NCI-H1436 (cell line): ENCODE measurements around the gene FIBIN.
"Not testable (repeated sequence)": the region's sequence is repeated elsewhere in the genome, so short reads cannot be mapped to it uniquely, and the experiment has no call there.

Experiments used
- DNase-seq: peaks from one replicate; lab custom pipeline; 2025; lab: John Stamatoyannopoulos, UW

FIBIN gene

DNA sequence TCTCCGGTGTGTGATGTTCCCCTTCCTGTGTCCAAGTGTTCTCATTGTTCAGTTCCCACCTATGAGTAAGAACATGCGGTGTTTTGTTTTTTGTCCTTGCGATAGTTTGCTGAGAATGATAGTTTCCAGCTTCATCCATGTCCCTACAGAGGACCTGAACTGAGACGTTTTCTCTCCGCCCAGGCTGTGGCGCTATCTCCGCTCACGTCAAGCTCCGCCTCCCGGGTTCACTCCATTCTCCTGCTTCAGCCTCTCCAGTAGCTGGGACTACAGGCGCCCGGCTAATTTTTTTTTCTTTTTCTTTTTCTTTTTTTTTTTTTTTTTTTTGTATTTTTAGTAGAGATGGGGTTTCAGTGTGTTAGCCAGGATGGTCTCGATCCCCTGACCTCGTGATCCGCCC, 16.7 kb upstream of the FIBIN start:
- DNase-seq, result not testable (repeated sequence)

DNA sequence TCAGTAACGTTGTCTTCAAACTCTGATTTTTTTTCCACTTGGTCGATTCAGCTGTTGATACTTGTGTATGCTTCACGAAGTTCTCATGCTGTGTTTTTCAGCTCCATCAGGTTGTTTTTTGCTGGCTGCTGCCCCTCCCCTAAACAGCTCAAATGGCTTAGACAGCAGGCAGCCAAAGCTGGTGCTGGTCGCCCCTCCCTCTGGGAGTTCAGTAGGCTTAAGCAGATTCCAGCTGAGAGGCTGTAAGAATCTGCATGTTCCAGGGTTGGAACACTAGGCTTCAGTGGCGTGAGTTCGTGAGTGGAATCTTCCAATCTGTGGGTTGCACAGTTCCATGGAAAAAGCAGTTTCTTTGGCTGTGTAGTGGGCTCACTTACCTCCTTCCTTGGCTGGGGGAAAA, 10.3 kb upstream of the FIBIN start:
- no peak for DNase-seq

DNA sequence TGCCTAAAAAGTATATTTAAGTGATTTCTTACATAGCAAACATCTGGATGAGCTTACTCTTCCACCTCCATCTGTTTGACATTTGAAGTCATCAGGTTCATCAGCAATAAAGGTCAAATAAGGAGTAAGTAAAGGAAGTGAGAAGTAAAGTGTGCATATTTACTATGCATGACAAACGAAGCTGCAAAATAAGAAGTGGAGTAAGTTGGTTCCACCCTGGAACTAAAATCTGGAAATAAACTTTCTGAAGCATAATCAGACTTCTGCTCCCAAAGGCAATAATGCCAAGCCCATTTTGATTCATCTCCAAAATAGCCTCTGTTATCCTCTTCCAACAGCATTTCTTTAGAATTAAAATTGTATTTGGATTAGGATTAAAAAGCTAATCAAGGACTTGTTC, 8.4 kb upstream of the FIBIN start:
- DNase-seq, result no peak

DNA sequence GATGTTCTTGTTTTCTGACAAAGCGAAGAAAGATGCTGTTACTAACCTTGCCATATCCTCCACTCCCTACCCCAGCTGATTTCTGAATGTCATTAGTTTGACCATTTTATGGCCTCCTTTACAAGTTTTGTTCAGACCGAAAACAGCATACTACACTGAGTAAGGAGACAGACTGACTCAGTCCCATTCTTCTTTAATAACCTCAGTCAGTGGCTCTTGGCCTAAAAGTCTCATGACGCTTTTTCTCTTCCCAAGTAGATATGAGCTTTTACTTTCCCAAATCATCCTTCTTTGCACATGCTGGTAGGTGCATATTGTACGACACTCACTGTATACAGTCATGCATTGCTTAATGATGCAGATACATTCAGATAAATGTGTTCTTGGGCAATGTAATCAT, 8.0 kb upstream of the FIBIN start:
- no peak for DNase-seq

DNA sequence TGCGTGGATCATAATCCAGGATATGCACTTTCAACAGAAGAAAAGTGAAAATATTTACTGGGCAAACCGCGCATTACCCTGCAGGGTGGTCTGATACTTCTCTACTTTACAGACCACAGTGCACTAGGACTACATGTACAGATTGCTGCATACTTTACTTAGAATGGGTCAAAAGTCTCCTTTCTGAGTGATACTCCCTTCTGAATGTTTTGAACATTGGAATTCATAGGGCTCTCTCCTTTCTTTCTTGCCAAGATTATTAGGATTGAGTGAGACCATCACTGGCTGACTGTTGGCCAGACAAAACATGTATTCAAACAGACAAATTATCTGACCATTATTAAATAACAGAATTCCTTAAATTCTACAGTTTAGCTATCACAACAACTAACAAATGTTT, 6.6 kb upstream of the FIBIN start:
- DNase-seq, result no peak

DNA sequence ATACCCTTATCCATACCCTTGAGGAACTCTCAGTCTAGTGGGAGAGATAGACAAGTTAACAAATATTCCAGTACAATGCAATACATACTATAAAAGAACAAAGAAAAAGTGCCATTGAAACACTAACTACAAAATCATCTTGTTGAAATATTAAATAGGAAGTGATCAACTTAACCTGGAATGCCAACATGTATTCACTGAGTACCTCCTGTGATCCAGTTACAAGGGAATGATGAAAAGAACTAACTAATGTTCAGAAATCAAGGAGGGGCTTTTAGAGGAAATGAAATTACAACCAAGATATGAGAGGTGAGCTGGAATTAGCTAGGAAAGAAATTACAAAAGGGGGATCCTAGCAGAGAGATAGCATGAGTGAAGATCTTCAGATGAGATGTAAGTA, 6.2 kb upstream of the FIBIN start:
- no peak for DNase-seq

DNA sequence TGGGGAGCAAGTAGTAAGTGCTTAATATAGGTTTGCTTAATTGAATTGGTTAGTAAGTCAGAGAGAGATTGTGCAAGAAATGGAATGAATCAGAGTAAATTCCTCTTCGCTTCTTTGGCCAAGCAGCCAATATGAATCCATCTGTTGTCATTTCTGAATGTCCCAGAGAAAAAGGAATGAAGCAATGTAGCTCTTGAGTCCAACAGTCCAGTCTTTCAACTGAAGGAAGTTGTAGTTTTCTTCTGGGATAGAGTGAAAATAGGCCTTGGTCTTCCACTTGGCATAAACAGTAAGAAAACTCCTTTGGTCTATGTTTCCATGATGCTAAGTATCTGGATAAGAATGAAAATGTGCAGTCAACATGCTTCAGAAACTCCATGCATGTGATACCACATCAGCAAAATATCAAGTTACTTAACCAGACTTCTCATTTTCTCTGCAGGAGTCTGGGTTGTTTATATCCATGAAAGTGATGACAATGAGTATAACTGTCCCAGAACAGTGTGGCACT, 1.8 kb upstream of the FIBIN start:
- no peak for DNase-seq

DNA sequence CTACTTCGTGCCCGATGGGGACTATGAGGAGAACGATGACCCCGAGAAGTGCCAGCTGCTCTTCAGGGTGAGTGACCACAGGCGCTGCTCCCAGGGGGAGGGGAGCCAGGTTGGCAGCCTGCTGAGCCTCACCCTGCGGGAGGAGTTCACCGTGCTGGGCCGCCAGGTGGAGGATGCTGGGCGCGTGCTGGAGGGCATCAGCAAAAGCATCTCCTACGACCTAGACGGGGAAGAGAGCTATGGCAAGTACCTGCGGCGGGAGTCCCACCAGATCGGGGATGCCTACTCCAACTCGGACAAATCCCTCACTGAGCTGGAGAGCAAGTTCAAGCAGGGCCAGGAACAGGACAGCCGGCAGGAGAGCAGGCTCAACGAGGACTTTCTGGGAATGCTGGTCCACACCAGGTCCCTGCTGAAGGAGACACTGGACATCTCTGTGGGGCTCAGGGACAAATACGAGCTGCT, 751 bp downstream of the FIBIN start:
- no peak for DNase-seq

DNA sequence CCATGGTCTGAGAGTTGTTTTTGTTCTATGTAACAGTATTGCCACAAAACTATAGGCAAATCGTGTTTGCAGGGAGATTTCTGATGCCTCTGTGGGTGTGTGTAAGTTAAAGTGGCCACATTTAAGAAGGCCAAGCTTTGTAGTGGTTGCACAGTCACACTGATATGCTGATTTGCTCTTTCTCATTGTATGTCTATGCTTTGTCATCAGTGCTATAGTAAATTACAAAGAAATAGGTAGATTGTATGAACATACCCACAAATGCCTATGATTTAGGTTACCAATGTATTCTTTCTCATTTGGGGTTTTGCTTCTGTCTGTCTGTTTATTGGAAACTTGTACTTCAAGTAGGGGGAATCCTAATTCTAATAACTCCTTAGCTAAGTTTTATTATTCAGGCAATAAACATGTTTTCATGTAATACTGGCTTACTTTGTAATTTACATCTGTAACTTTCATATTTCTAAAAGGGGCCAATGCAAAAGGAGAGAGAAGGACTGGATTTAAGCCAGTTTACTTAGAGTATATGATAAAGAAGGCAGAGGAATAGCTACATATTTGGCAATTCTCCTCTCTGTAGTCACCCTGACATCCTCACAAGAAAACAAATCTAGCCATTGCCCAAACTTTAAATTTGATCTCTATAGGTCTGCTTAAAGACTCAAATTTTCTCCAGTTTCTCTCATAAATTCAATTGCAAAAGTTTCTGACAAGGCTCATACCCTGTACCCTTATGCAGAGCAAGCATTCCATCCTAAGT, 2.0 kb downstream of the FIBIN start:
- DNase-seq, result no peak

DNA sequence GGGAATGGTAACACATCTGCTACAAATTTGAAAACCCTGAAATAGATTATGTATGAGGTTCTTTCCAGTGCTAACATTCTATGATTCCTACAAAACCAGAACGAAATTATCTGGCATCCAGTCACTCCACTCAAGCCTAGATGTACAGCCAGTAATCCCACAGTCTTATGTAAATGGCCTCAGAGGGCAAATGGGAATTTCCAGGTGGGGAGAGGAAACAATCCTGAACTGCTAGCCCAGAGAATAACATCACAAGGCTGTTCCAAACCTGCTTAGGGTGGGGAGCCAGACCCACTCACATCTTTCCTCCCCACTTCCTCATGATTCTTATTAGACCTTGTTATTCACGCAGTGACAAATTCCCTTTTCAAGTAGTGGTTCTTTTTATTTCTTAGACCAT, 3.5 kb downstream of the FIBIN start:
- DNase-seq, result no peak

DNA sequence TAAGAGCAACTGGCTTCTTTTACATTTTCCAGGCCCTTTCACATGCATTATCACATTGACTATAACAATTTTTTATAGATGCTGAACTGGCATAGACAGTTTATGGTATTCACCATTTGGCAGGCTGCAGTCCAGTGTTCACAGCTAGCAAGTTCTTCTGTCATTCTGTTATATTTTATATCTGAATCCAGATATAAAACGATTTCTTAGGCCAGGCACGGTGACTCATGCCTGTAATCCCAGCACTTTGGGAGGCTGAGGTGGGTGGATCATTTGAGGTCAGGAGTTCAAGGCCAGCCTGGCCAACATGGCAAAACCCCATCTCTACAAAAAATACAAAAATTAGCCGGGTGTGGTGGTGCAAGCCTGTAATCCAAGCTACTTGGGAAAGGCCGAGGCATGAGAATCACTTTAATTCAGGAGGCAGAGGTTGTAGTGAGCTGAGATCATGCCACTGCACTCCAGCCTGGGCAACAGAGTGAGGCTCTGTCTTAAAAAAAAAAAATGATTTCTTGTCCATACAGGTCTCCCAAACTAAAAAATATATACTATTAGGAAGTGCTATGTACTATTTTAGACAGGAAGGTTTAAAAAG, 7.3 kb downstream of the FIBIN start:
- DNase-seq, result not testable (repeated sequence)

DNA sequence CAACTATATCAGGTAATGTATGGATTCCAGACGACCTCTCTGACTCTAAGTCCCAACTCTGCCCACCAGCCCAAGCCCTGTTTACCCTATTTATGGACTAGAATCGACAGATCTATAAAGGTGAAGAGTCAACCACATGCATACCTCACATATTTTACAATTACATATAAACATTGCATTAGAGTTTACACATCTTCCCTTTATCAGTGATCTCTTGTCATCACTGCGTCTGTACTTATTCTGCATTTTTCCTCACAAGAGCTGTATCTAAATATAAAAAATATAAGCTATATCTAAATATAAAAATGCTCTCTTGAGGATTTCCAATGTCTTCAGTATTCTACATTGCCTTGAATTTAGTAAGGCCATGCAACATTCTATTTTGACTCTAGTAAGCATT, 8.5 kb downstream of the FIBIN start:
- DNase-seq, result no peak

DNA sequence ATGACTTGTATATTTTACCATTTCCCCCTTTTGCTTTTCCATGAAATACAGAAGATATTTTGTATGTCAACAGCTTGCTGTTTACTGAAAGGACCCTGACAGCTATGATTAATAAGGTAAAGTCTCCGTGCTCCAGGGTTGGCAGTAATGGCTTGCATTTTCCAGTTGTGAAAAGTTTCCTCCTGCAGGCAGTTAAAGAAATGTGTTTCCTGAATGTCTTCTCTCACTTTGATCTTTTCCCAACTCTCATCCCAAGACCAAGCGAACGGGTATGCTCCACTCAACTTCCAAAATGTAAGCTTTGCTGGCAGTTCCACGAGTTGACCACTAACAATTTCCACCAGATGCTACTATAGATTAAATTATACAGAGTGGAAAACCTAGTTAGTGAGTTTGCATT, 8.9 kb downstream of the FIBIN start:
- no peak for DNase-seq

DNA sequence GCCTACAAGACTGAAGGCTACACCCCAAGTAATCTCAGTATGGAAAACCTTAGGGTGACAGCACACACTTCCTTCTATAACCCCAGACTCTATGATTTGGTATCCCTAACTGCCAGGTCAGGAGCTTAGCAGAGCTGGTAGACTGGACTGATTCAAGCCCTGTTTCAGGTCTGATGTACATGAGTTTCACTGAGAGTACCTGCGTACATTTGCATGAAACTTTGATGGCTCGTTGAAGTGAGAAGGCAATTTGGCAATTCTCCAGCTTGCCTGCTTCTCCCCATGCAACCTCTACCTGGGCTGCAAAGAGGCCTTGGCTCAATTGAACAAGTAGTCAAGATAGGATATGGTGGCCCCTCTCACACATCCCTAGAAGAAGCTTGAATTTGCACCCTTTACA, 10.2 kb downstream of the FIBIN start:
- DNase-seq, result no peak

DNA sequence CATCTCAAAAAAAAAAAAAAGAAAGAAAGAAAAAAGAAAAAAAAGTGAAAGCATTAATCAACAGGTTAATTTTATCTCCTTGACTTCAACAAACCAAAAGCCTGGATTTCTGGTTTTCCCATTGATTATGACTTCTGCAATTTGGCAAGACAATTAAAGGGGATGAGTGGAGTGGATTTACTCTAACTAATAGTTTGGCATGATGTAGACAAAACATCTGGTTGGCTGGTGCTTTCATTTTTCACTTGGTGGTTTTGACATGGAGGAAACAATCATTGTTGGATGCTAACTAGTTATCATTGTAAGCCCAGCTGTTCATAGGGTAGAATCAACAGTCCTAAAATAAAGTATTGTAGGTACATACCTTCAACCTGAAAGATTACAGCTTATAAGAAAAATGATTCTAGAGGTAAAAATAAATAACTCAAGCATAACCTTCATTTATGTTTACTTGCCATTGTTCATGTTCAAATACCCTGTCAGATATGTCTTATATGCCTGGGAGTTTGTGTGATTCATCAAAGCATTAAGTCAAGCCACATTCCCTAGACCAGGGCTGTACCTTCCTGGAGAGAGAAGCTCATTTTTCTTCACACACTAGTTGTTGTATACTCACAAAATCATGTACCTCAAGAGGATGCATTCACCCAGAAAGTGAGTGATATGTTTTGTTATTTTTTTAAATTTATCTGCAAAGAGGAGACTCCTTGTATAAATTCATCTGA, 15.1 kb downstream of the FIBIN start:
- no peak for DNase-seq

DNA sequence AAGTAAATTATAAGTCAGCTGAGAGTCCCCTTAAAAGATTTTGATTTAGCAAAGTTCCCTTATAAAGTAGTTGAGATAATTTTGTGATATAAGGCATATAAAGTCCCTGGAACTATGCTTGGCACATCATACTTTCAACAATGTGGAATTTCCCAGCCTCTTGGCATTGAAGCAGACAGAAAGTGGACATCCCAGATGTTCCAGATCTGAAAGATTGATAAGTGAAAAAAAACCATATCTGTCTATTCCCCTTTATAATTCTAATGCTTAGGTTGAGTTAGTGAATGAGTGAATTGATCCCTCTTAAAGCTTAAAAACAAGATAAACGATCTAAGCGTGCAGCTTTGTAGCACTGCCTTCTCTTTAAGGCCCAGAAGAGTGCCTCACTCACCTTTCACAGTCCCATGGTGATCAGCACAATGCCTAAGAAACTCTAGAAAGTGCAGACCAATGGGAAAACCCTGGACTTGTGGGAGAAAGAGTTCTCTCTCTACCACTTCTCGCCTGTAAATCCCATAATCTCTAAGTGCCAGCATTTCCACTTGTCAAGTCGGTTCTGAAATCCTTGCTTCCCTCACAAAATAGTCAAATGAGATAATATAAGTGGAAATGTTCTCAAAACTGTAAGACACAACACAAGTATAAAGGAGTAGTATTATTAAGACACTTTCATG, 17.8 kb downstream of the FIBIN start:
- no peak for DNase-seq

DNA sequence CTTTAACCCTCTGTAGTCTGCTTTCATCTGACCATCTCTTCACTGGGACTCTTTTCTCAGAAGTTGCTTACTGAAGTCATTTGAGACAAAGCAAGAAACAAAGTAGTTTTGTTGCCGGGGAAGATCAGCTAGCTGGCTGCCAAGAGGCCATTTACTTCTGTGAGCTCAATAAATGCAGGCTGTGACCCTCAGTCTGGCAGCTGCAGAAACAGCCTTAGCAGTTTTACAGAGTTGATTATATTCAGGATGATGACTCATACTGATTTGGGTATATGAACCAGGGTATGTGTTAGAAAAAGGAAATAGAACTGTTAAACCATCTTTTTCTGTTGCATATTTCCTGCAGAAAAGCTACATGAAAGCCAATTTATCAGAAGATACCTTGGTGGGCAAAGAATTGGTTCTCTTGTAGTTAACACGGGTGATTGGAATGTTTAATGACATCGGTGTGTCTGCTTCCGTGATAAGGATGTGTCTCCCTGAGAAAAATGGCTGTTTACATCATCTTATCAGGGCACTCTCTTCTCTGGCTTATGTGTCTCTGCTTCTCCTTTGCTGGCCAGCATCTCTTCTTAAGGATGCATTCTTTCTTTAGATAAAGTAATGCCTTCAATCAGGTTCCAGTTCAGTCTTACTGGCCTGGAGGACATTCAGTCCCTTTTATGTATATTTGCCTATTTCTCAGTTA, 18.5 kb downstream of the FIBIN start:
- no peak for DNase-seq

DNA sequence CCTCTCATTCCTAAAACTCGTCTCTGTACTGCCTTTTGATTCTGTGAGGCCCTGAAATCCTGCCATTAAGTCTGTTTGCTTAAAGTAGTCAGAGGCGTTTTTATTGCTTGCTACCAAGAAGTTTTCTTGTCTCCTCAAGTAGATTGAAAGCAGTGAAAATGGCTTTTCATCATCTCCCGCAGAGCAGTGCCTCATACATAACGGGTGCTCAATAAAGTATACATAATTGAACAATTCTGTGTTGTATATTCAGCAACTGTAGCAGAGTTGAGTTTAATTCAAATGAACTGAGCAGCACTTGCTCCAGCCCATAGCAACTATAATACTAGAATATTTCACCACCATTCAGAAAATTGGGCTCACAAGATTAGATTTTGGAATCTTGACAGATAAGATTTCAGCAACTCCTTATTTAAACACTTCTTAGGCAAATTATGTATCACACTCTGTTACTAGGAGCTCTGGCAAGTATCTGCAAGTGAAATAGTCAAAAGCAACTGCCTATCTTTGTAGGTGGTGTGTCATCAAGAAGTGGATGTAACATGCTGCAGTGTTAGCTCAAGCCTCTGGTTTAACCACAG, 20.0 kb downstream of the FIBIN start:
- DNase-seq, result no peak

DNA sequence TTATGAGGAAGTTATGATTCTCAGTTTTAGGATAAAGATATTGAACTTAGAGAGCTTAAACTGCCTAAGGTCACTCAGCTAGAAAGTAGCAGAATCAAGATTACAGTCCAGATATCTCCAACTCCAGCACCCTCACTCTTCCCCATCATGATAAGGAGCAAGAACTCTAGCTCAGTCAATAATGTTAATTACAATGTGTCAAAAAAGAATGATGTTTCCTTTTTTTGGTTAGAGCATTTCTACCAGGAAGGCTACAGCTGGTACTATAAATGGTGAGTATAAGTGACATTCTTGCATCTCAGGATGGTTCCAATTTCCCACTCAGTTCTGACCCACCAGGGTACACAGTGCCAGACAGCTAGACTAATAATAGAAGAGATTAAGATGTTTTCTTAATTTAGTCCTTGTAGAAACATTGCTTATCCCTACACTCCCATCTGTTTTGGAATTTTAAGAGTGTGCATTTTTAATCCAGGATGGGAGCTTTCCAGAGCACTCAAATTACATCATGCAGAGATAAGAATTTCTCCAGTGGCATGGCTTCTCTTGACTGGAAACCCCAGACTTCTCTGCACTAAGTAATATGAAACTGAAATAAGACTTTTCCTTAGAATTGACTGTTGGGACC, 25.1 kb downstream of the FIBIN start:
- DNase-seq, result no peak

DNA sequence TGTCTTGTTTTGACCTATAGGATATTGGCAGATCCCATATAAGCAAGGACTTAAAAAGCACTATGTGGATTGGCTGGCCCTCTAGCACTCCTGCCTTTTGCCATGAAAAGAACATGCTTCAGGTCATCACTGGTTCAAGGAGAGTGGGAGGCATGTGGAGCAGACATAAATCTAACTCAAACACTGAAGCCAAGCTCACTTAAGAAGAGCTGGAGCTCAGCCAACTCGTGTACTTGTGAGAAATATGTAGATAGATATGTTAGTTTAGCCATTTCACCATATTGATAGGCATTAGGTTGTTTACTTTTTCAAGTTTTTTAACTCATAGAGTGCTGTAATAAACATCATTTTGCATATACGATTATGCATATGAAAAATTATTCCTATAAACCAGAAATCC, 26.8 kb downstream of the FIBIN start:
- DNase-seq, result no peak

DNA sequence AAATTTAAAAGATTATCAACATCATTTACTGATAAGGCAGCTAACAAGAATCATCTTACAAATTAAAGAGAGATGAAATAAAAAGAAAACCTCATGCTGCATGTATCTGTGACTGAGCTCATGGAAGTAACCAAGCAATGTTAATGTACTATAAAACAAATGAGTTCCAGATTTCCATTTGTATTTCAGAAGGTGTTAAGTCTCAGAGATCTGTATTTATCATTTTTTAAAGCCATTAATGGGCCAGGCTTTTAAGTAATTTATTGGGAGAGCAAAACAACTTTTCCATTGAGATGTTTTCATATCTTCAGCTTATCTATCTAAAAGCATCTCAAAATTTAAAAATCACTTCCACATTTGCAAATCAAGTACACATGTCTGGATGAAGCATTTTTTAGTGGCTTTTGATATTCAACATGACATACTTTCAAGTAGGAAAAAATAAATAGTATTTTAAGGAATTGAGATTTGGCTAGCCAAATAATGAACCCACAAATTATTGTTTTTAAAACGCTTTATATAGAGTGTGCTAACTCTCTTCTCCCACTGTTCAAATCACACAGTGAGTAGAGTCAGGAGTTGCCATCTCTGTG, 28.8 kb downstream of the FIBIN start:
- no peak for DNase-seq
